Measurements from ENCODE around the gene DMAC1.

DNA sequence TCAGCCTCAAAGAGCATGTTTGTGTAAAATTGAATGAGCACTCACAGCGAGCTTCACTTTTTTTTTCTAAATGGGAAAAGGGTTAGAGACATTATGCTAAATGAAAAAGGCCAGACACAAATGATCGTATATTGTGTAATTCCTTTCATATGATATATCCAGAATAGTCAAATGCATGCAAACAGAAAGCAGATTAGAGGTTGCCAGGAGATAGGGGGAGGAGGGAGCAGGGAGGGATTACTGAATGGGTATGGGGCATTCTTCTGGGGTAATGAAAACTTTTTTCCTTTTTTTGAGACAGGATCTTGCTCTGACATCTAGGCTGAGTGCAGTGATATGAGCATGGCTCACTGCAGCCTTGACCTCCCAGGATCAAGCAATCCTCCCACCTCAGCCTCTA is 47.1 kb downstream of the DMAC1 start:
- TF ChIP-seq, protein P1, sequence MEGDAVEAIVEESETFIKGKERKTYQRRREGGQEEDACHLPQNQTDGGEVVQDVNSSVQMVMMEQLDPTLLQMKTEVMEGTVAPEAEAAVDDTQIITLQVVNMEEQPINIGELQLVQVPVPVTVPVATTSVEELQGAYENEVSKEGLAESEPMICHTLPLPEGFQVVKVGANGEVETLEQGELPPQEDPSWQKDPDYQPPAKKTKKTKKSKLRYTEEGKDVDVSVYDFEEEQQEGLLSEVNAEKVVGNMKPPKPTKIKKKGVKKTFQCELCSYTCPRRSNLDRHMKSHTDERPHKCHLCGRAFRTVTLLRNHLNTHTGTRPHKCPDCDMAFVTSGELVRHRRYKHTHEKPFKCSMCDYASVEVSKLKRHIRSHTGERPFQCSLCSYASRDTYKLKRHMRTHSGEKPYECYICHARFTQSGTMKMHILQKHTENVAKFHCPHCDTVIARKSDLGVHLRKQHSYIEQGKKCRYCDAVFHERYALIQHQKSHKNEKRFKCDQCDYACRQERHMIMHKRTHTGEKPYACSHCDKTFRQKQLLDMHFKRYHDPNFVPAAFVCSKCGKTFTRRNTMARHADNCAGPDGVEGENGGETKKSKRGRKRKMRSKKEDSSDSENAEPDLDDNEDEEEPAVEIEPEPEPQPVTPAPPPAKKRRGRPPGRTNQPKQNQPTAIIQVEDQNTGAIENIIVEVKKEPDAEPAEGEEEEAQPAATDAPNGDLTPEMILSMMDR (IDR thresholded peaks at IDR 0.05): no peak
- no peak for TF ChIP-seq POLR2A (IDR thresholded peaks at IDR 0.05; ENCODE audit: low read depth)

Data from esophagus muscularis mucosa (tissue), 3 donors.